ENCODE data around the gene HCRTR2.

HCRTR2 gene

DNA sequence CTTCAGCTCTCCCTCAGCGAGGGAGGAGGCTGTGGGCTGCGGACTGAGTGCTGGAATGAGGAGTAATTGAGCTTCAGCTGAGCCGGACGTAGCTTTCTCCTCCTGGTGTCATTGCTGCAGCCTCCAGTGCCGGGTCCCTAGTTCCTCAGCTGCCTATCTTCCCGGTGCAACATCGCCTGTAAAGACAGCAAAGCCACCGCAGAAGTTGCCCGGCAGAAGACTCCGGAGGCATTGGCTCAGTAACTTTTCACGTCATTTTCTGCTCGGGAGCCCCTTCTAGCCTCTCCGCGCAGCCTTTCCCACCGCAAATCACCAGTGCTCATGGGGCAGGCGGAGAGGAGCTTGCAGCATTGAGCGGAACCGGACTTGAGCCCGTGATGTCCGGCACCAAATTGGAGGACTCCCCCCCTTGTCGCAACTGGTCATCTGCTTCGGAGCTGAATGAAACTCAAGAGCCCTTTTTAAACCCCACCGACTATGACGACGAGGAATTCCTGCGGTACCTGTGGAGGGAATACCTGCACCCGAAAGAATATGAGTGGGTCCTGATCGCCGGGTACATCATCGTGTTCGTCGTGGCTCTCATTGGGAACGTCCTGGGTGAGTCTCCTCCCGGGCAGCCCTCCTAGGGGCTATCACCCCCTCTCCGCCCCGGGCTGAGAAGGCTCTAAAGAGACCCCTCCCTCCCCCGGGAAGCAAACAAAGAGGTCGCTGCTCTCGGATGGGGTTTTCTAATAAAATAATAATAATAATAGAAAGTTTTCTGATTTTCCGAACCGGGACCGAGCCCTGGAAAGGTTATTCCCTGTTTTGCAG, at the start of gene HCRTR2:
Gene HCRTR2, plus strand, starts transcription at position 305 of the 816 bp plus-strand sequence. Its CDS starts 73 bp downstream, at position 378.
- DNase-seq (ENCODE audit: low spot score), result no peak
- POLR2A ChIA-PET (ENCODE audit: low non-redundant PET), result no interaction called here
- TF ChIP-seq, protein P1, sequence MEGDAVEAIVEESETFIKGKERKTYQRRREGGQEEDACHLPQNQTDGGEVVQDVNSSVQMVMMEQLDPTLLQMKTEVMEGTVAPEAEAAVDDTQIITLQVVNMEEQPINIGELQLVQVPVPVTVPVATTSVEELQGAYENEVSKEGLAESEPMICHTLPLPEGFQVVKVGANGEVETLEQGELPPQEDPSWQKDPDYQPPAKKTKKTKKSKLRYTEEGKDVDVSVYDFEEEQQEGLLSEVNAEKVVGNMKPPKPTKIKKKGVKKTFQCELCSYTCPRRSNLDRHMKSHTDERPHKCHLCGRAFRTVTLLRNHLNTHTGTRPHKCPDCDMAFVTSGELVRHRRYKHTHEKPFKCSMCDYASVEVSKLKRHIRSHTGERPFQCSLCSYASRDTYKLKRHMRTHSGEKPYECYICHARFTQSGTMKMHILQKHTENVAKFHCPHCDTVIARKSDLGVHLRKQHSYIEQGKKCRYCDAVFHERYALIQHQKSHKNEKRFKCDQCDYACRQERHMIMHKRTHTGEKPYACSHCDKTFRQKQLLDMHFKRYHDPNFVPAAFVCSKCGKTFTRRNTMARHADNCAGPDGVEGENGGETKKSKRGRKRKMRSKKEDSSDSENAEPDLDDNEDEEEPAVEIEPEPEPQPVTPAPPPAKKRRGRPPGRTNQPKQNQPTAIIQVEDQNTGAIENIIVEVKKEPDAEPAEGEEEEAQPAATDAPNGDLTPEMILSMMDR (conservative IDR thresholded peaks at IDR 0.05; ENCODE audit: low read depth), result no peak
- H3K27ac ChIP-seq, result no peak within 1 kb of the TSS
- CTCF ChIA-PET, result interaction anchor here (0.6 kb wide), 3 partner anchors 9 to 930 kb away, joined by 3 to 4 read pairs (median 3); no protein-coding TSS in a partner anchor

- DNase-seq (ENCODE audit: low spot score), result no peak
- TF ChIP-seq, protein P1 (conservative IDR thresholded peaks at IDR 0.05; ENCODE audit: low read depth), result no peak
- POLR2A ChIA-PET (ENCODE audit: low non-redundant PET), result no interaction called here
- no peak overlapping the region for H3K27ac ChIP-seq
- CTCF ChIA-PET, result no interaction called here
These were observed 43.5 kb upstream of the HCRTR2 start for GRCh38 chr6:55130806-55131324.

DNA sequence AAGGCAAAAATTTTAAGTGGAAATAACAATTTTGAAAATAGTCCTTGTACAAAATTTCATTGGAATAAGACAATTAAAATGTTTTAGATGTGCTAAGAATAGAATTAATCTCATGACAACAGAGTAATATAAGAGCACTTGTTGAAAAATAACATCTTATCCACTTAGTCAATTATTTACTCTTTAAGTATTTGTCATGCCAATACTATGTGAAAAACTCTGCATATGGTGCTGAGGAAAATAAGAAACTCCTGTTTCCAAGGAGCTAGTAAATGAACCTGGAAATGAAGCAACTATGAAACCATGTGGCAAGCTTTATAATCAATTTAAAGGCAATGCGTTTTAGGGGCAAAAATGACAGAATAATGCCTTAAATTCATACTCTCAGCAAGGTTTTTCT, 42.7 kb upstream of the HCRTR2 start:
- CTCF ChIA-PET, result interaction anchor here (0.6 kb wide), 1 partner anchor 612 kb away, joined by 3 read pairs; no protein-coding TSS in a partner anchor
- no peak overlapping the region for H3K27ac ChIP-seq
- no peak for DNase-seq (ENCODE audit: low spot score)
- POLR2A ChIA-PET (ENCODE audit: low non-redundant PET), result no interaction called here
- TF ChIP-seq, protein P1 (conservative IDR thresholded peaks at IDR 0.05; ENCODE audit: low read depth), result no peak

- no peak for DNase-seq (ENCODE audit: low spot score)
- H3K27ac ChIP-seq, result no peak overlapping the region
- ChIA-PET POLR2A (ENCODE audit: low non-redundant PET) (no interaction called here), CTCF (no interaction called here)
- TF ChIP-seq, protein P1 (conservative IDR thresholded peaks at IDR 0.05; ENCODE audit: low read depth), result no peak
These were observed 37.4 kb upstream of the HCRTR2 start for GRCh38 chr6:55136916-55137315.

- TF ChIP-seq, protein P1 (conservative IDR thresholded peaks at IDR 0.05; ENCODE audit: low read depth), result no peak
- CTCF ChIA-PET, result no interaction called here
- DNase-seq (ENCODE audit: low spot score), result no peak
- POLR2A ChIA-PET (ENCODE audit: low non-redundant PET), result no interaction called here
- H3K27ac ChIP-seq, result no peak overlapping the region
These were observed 36.2 kb upstream of the HCRTR2 start for GRCh38 chr6:55137929-55138693.

GRCh38 chr6:55141611-55142010, 32.7 kb upstream of the HCRTR2 start:
- no peak overlapping the region for H3K27ac ChIP-seq
- CTCF ChIA-PET, result no interaction called here
- TF ChIP-seq, protein P1 (conservative IDR thresholded peaks at IDR 0.05; ENCODE audit: low read depth), result no peak
- no peak for DNase-seq (ENCODE audit: low spot score)
- POLR2A ChIA-PET (ENCODE audit: low non-redundant PET), result no interaction called here

Data from RWPE1 (cell line).